ENCODE measurements around the gene CABLES2.

Gene CABLES2

GRCh38 chr20:62405108-62405980 is 1.7 kb downstream of the CABLES2 start:
- H3K4me1 ChIP-seq (ENCODE audit: insufficient read depth, low read length, poor library complexity, severe bottlenecking), result peaks cover 32% of the 10 kb centered on the region
- H3F3A ChIP-seq (ENCODE audit: low read depth), result no peaks in the 10 kb centered on the region
- H3K36me3 ChIP-seq (ENCODE audit: insufficient read depth, low read length), result no peaks in the 10 kb centered on the region
- no peaks in the 10 kb centered on the region for H3K9me3 ChIP-seq (ENCODE audit: insufficient read depth, low read depth, low read length)
- H4K20me1 ChIP-seq (ENCODE audit: insufficient read depth, low read length, poor library complexity, severe bottlenecking), result peaks cover 11% of the 10 kb centered on the region
- H3K79me2 ChIP-seq (ENCODE audit: insufficient read depth, low read length), result peaks cover 28% of the 10 kb centered on the region
- no peak overlapping the region for H2AFZ ChIP-seq (ENCODE audit: low read length)
- TF ChIP-seq CTCF (conservative IDR thresholded peaks at IDR 0.05; ENCODE audit: low read length), result peak; percentile 46
- TF ChIP-seq EZH2phosphoT487 (IDR thresholded peaks at IDR 0.05; ENCODE audit: borderline replicate concordance), result no peak
- no peaks in the 10 kb centered on the region for H3K27me3 ChIP-seq (ENCODE audit: insufficient read depth, low read length, poor library complexity, severe bottlenecking)
- no peaks in the 10 kb centered on the region for H3K9me2 ChIP-seq (replicated peaks; ENCODE audit: low read depth, low read length)
- peak overlapping the region; percentile 85 for H3K4me2 ChIP-seq (ENCODE audit: low read depth, low read length, poor library complexity, severe bottlenecking)
- peak overlapping the region; percentile 87 for H3K4me3 ChIP-seq (ENCODE audit: low read length, poor library complexity, severe bottlenecking)
- peak overlapping the region; percentile 83 for H3K9ac ChIP-seq (ENCODE audit: low read depth, low read length, poor library complexity, severe bottlenecking)

- Histone ChIP-seq H3K9ac (ENCODE audit: low read depth, low read length, poor library complexity, severe bottlenecking) (peak overlapping the region; percentile 23), H3K9me2 (replicated peaks; ENCODE audit: low read depth, low read length) (no peaks in the 10 kb centered on the region), H3F3A (ENCODE audit: low read depth) (no peaks in the 10 kb centered on the region), H3K4me3 (ENCODE audit: low read length, poor library complexity, severe bottlenecking) (peak overlapping the region; percentile 87), H3K9me3 (ENCODE audit: insufficient read depth, low read depth, low read length) (no peaks in the 10 kb centered on the region), H3K4me2 (ENCODE audit: low read depth, low read length, poor library complexity, severe bottlenecking) (peak overlapping the region; percentile 85), H3K79me2 (ENCODE audit: insufficient read depth, low read length) (peaks cover 28% of the 10 kb centered on the region), H3K36me3 (ENCODE audit: insufficient read depth, low read length) (no peaks in the 10 kb centered on the region), H2AFZ (ENCODE audit: low read length) (no peak overlapping the region), H4K20me1 (ENCODE audit: insufficient read depth, low read length, poor library complexity, severe bottlenecking) (peaks cover 11% of the 10 kb centered on the region), H3K4me1 (ENCODE audit: insufficient read depth, low read length, poor library complexity, severe bottlenecking) (peaks cover 26% of the 10 kb centered on the region), H3K27me3 (ENCODE audit: insufficient read depth, low read length, poor library complexity, severe bottlenecking) (no peaks in the 10 kb centered on the region)
- TF ChIP-seq EZH2phosphoT487 (IDR thresholded peaks at IDR 0.05; ENCODE audit: borderline replicate concordance) (no peak), CTCF (conservative IDR thresholded peaks at IDR 0.05; ENCODE audit: low read length) (no peak)
Observed at GRCh38 chr20:62404761-62405107, 2.4 kb downstream of the CABLES2 start.

- peak overlapping the region; percentile 85 for H3K4me2 ChIP-seq (ENCODE audit: low read depth, low read length, poor library complexity, severe bottlenecking)
- H3K9me3 ChIP-seq (ENCODE audit: insufficient read depth, low read depth, low read length), result no peaks in the 10 kb centered on the region
- H3K9me2 ChIP-seq (replicated peaks; ENCODE audit: low read depth, low read length), result no peaks in the 10 kb centered on the region
- no peak for TF ChIP-seq EZH2phosphoT487 (IDR thresholded peaks at IDR 0.05; ENCODE audit: borderline replicate concordance)
- no peak for TF ChIP-seq CTCF (conservative IDR thresholded peaks at IDR 0.05; ENCODE audit: low read length)
- H3K36me3 ChIP-seq (ENCODE audit: insufficient read depth, low read length), result no peaks in the 10 kb centered on the region
- no peak overlapping the region for H2AFZ ChIP-seq (ENCODE audit: low read length)
- peak overlapping the region; percentile 23 for H3K9ac ChIP-seq (ENCODE audit: low read depth, low read length, poor library complexity, severe bottlenecking)
- H3K4me3 ChIP-seq (ENCODE audit: low read length, poor library complexity, severe bottlenecking), result no peak overlapping the region
- H3K27me3 ChIP-seq (ENCODE audit: insufficient read depth, low read length, poor library complexity, severe bottlenecking), result no peaks in the 10 kb centered on the region
- H3F3A ChIP-seq (ENCODE audit: low read depth), result no peaks in the 10 kb centered on the region
- peaks cover 11% of the 10 kb centered on the region for H4K20me1 ChIP-seq (ENCODE audit: insufficient read depth, low read length, poor library complexity, severe bottlenecking)
- H3K79me2 ChIP-seq (ENCODE audit: insufficient read depth, low read length), result peaks cover 28% of the 10 kb centered on the region
- H3K4me1 ChIP-seq (ENCODE audit: insufficient read depth, low read length, poor library complexity, severe bottlenecking), result peaks cover 24% of the 10 kb centered on the region
Observed at GRCh38 chr20:62404112-62404665, 2.9 kb downstream of the CABLES2 start.
